ENCODE measurements around the gene ICAM3.

DNA sequence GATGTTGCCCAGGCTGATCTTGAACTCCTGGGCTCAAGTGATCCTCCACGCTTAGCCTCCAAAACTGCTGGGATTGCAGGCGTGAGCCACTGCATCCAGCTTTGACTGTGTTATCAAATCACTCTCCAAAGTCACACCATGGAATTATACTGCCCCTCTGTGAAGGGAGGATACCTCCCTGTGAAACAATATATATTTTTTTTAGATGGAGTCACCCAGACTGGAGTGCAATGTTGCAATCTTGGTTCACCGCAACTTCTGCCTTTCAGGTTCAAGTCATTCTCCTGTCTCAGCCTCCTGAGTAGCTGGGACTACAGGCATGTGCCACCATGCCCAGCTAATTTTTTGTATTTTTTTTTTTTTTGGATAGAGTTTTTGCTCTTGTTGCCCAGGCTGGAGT lies 33.3 kb upstream of the ICAM3 start:
- TF ChIP-seq CREB1 (IDR thresholded peaks at IDR 0.05; ENCODE audit: low read depth), result no peak
- TF ChIP-seq, protein P1, sequence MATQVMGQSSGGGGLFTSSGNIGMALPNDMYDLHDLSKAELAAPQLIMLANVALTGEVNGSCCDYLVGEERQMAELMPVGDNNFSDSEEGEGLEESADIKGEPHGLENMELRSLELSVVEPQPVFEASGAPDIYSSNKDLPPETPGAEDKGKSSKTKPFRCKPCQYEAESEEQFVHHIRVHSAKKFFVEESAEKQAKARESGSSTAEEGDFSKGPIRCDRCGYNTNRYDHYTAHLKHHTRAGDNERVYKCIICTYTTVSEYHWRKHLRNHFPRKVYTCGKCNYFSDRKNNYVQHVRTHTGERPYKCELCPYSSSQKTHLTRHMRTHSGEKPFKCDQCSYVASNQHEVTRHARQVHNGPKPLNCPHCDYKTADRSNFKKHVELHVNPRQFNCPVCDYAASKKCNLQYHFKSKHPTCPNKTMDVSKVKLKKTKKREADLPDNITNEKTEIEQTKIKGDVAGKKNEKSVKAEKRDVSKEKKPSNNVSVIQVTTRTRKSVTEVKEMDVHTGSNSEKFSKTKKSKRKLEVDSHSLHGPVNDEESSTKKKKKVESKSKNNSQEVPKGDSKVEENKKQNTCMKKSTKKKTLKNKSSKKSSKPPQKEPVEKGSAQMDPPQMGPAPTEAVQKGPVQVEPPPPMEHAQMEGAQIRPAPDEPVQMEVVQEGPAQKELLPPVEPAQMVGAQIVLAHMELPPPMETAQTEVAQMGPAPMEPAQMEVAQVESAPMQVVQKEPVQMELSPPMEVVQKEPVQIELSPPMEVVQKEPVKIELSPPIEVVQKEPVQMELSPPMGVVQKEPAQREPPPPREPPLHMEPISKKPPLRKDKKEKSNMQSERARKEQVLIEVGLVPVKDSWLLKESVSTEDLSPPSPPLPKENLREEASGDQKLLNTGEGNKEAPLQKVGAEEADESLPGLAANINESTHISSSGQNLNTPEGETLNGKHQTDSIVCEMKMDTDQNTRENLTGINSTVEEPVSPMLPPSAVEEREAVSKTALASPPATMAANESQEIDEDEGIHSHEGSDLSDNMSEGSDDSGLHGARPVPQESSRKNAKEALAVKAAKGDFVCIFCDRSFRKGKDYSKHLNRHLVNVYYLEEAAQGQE (IDR thresholded peaks at IDR 0.05; ENCODE audit: low read depth), result no peak

Data from Ishikawa (cell line).